Prostate gland (tissue), 1 donor: ENCODE results near the gene TRPM3.

Experiments used
- POLR2A ChIP-seq: fragments of 450-650 bp; IDR thresholded peaks from one replicate; pipeline ENCODE4 v1.6.1; 2016; ENCODE audit warnings: antibody characterized with exemption, mild to moderate bottlenecking
- POLR2AphosphoS5 ChIP-seq: sonication (generic); formaldehyde crosslinking; IDR thresholded peaks from one replicate; pipeline ENCODE4 v1.6.1; 2017; ENCODE audit warnings: antibody characterized with exemption

DNA sequence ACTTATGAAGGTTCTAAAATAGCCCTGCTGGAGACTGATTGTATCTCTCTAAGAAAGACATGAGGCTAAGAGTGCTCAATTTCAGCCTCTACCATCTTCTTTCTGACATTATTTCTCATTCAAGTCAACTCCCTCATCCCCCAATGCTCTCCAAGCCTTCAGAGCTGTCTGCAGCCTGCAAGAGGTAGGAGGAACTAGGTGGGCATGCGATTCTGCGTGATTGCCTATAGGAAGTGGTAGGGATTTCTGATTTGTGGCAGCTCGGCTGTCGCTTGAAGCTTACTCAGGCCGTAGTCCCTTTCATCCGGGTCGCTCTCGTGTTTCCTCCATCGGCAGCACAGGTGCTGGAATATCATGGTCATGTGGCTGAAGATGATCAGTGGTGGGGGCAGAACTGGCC is 568.9 kb downstream of the TRPM3 start:
- no peak for TF ChIP-seq POLR2AphosphoS5
- TF ChIP-seq POLR2A = no peak
